Mammary epithelial cell (primary cell): Measurements from ENCODE around the gene ST6GALNAC3.

Experiments
- EZH2 ChIP-seq: IDR thresholded peaks from 2 replicates; pipeline ENCODE4 v1.6.1; 2012; ENCODE audit warnings: low read length, inconsistent platforms, borderline replicate concordance
- TF ChIP-seq, protein P1 (sequence below), 2 donors: IDR thresholded peaks in 1 of 2; conservative IDR thresholded peaks in 1 of 2; 2 replicates each; pipeline ENCODE4 v1.5.1; 2011 to 2012; ENCODE audit warnings: inconsistent platforms in 2 of 2, low read length in 2 of 2, mild to moderate bottlenecking in 2 of 2, control low read depth in 1 of 2, low read depth in 1 of 2; ENCODE audit not compliant: insufficient read depth in 1 of 2; ENCODE audit errors: extremely low read depth in 1 of 2

DNA sequence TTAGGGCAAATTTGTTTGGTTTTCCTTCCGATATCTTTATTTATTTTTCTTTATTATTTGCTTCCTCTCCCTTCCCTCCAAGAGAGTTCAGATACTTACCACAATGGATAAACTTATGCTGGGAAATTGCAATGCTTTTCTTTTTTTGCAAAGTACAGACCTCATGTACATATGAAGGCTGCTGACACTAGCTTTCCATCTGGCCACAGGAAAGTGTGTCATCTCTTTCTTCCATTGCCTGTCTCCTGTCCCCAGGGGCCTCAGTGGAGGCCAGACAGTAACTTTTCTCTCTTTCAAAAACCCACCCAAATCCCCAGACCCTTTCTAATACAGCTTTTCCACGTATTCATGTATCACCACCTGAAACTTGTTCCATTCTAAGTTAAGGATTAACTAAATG lies 73.9 kb downstream of the ST6GALNAC3 start:
- TF ChIP-seq, protein P1, sequence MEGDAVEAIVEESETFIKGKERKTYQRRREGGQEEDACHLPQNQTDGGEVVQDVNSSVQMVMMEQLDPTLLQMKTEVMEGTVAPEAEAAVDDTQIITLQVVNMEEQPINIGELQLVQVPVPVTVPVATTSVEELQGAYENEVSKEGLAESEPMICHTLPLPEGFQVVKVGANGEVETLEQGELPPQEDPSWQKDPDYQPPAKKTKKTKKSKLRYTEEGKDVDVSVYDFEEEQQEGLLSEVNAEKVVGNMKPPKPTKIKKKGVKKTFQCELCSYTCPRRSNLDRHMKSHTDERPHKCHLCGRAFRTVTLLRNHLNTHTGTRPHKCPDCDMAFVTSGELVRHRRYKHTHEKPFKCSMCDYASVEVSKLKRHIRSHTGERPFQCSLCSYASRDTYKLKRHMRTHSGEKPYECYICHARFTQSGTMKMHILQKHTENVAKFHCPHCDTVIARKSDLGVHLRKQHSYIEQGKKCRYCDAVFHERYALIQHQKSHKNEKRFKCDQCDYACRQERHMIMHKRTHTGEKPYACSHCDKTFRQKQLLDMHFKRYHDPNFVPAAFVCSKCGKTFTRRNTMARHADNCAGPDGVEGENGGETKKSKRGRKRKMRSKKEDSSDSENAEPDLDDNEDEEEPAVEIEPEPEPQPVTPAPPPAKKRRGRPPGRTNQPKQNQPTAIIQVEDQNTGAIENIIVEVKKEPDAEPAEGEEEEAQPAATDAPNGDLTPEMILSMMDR (conservative IDR thresholded peaks at IDR 0.05 in 1 of 2, IDR thresholded peaks at IDR 0.05 in 1 of 2; ENCODE audit: extremely low read depth in 1 of 2, insufficient read depth in 1 of 2, low read depth in 1 of 2, low read length in 2 of 2), result no peak
- TF ChIP-seq EZH2, result no peak
